Mucosa of descending colon (tissue), 3 donors: ENCODE data around the gene ABHD1. TPM values are rescaled to one million over a fixed set of nuclear protein-coding genes. Genes with fewer than 3 reads are reported as not detected.

Source experiments
- ATAC-seq: fragments of 200-7000 bp; cut with Tn5 transposase; one replicate; pipeline ENCODE4 v1.9.1; 2020; ENCODE audit warnings: mild to moderate bottlenecking, moderate library complexity
- DNase-seq, 3 donors: peaks; one replicate each; pipeline ENCODE4 v3.0.0-alpha.2; 2020
- H3K36me3 ChIP-seq: fragments of 200-600 bp; one replicate; pipeline ENCODE4 v1.8.0; 2021; ENCODE audit warnings: low read depth, mild to moderate bottlenecking
- H3K4me1 ChIP-seq: fragments of 200-600 bp; one replicate; pipeline ENCODE4 v1.8.0; 2021; ENCODE audit warnings: low read depth, mild to moderate bottlenecking
- H3K4me3 ChIP-seq: fragments of 200-600 bp; one replicate; pipeline ENCODE4 v1.8.0; 2021; ENCODE audit warnings: mild to moderate bottlenecking
- H3K9me3 ChIP-seq: fragments of 200-600 bp; one replicate; pipeline ENCODE4 v1.8.0; 2021; ENCODE audit warnings: mild to moderate bottlenecking
- CTCF ChIP-seq: fragments of 200-600 bp; IDR thresholded peaks from one replicate; pipeline ENCODE4 v1.8.0; 2022; ENCODE audit warnings: antibody characterized with exemption, mild to moderate bottlenecking
- intact Hi-C, 2 donors: fragments of 100-400 bp; cut with DNase I in 1 of 2; cut with micrococcal nuclease in 1 of 2; formaldehyde crosslinking; loops; one replicate each; pipeline versions ENCODE4 v1.11.0 to v1.11.1; 2022; cut with DNase I, micrococcal nuclease
- total RNA-seq, 3 donors: library from RNA; stranded (reverse); fragmentation: NEBNext Ultra II Directional in 2 of 3; extraction: Animal tissue kit (Norgen Biotek cat#: 25700) in 2 of 3; gene quantifications; one replicate each; pipeline versions ENCODE4 v1.2.1 to v1.2.4, GENCODE V29; 2021 to 2023
- donor health status: DM: no; HTN: no; CAD: no; lungs with moderate emphysema.
- donor health status: DM: no; HTN: no; CAD: no.
- donor health status: DM: no; HTN: yes; CAD: no.

Gene ABHD1
- total RNA-seq, 3 donors from 2014 or later, result 0.19 to 0.22 TPM; not detected in 1

GRCh38 chr2:27147935-27148334, 24.3 kb downstream of the ABHD1 start:
- H3K9me3 ChIP-seq, result no peaks in the 10 kb centered on the region
- intact Hi-C loops, result no loop called here
- no peak for ATAC-seq
- no peaks in the 10 kb centered on the region for H3K4me1 ChIP-seq
- DNase-seq, result no peak
- H3K4me3 ChIP-seq, result no peak overlapping the region
- H3K36me3 ChIP-seq, result no peaks in the 10 kb centered on the region
- TF ChIP-seq CTCF, result no peak

- intact Hi-C loops, result no loop called here
- Histone ChIP-seq H3K36me3 (no peaks in the 10 kb centered on the region), H3K4me3 (no peak within 1 kb of the TSS), H3K9me3 (no peaks in the 10 kb centered on the region), H3K4me1 (no peaks in the 10 kb centered on the region)
- no peak for ATAC-seq
- TF ChIP-seq CTCF, result no peak
- no peak for DNase-seq
Observed at GRCh38 chr2:27148801-27149439, 25.3 kb downstream of the ABHD1 start, which contains the start of gene TCF23. TCF23 (plus strand) TSS chr2:27149004; CDS start chr2:27149134, 130 bp downstream.

GRCh38 chr2:27149570-27150405, 26.2 kb downstream of the ABHD1 start:
- Histone ChIP-seq H3K4me3 (no peak overlapping the region), H3K36me3 (no peaks in the 10 kb centered on the region), H3K9me3 (no peaks in the 10 kb centered on the region), H3K4me1 (no peaks in the 10 kb centered on the region)
- no peak for TF ChIP-seq CTCF
- intact Hi-C loops, result no loop called here
- DNase-seq, result no peak
- ATAC-seq, result no peak

- intact Hi-C loops, result no loop called here
- no peak overlapping the region for H3K4me3 ChIP-seq
- H3K9me3 ChIP-seq, result no peaks in the 10 kb centered on the region
- ATAC-seq, result no peak
- no peak for DNase-seq
- no peak for TF ChIP-seq CTCF
- no peaks in the 10 kb centered on the region for H3K36me3 ChIP-seq
- H3K4me1 ChIP-seq, result no peaks in the 10 kb centered on the region
Observed at GRCh38 chr2:27150639-27151230, 27.1 kb downstream of the ABHD1 start.

GRCh38 chr2:27152102-27152795, 28.6 kb downstream of the ABHD1 start:
- H3K4me1 ChIP-seq, result no peaks in the 10 kb centered on the region
- intact Hi-C loops, result no loop called here
- H3K36me3 ChIP-seq, result no peaks in the 10 kb centered on the region
- TF ChIP-seq CTCF, result no peak
- no peaks in the 10 kb centered on the region for H3K9me3 ChIP-seq
- ATAC-seq, result peak; percentile 76
- peak in 1 of 3 donors; percentile 31 for DNase-seq
- no peak overlapping the region for H3K4me3 ChIP-seq
